A673 (cell line): ENCODE results near the gene GRHPR.

Experiments
- EZH2 ChIP-seq: fragments of 200-600 bp; sonication (generic); IDR thresholded peaks from 2 replicates; pipeline ENCODE4 v1.6.1; 2017; ENCODE audit warnings: borderline replicate concordance, low read depth, mild to moderate bottlenecking, mixed read lengths, antibody characterized with exemption, low read length; ENCODE audit not compliant: poor library complexity, severe bottlenecking
- TF ChIP-seq, protein P1 (sequence below): fragments of 300-800, 200-600 bp; sonication (generic); conservative IDR thresholded peaks from 2 replicates; pipeline ENCODE4 v1.5.1; 2017; ENCODE audit warnings: low read depth, mild to moderate bottlenecking, antibody characterized with exemption, low read length, moderate library complexity, mixed read lengths

DNA sequence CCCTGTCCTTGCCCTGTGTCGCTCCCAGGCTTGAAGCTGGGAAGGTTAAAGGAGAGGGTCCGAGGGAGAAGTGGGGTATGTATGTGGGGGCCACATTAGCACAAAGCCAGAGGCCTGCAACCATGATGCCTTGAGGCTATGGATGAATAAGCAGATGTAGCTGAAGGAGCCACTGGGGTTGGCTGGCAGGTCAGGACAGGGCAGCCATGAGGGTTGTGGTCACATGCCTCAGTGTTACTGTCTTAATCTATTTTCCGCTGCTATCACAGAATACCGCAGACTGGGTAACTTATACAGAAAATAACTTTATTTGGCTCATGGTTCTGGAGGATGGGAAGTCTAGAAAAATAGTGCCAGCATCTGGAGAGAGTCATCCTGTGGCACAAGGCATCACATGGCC, 9.2 kb upstream of the GRHPR start:
- TF ChIP-seq, protein P1, sequence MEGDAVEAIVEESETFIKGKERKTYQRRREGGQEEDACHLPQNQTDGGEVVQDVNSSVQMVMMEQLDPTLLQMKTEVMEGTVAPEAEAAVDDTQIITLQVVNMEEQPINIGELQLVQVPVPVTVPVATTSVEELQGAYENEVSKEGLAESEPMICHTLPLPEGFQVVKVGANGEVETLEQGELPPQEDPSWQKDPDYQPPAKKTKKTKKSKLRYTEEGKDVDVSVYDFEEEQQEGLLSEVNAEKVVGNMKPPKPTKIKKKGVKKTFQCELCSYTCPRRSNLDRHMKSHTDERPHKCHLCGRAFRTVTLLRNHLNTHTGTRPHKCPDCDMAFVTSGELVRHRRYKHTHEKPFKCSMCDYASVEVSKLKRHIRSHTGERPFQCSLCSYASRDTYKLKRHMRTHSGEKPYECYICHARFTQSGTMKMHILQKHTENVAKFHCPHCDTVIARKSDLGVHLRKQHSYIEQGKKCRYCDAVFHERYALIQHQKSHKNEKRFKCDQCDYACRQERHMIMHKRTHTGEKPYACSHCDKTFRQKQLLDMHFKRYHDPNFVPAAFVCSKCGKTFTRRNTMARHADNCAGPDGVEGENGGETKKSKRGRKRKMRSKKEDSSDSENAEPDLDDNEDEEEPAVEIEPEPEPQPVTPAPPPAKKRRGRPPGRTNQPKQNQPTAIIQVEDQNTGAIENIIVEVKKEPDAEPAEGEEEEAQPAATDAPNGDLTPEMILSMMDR: no peak
- no peak for TF ChIP-seq EZH2
